ENCODE measurements around the gene HIVEP3.
A peak's percentile ranks its signal among the peaks of the same experiment; 100 is the strongest.

The HIVEP3 gene

DNA sequence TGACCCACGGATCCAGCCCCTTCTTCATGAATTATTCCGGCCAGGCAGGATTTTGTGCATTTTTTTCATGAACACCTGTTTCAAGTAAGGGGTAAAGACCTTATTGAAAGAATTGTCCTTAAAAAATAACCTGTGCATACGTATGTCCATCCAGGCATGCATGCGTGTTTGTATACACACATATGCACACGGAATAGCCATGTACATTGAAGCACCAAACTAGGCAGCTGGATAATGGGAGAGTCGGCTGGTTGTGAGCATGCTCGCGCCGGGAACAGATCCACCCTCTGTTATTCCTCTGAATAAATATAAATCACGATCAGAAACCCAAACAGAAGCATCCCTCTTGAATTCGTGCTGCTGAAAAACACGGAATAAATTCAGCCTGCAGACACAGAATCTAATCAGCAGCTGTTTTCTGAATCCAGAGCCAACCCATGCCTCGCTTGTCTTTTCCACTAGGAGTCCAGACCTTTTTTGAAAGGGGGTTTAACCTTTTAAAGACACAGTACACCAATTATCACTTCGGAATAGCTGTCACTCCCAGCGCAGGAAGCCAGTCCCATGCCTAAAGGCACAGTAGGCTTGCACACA is at the start of gene HIVEP3:
Gene HIVEP3, minus strand, starts transcription at position 473 of the 594 bp plus-strand sequence.
- Histone ChIP-seq H3K4me3 (ENCODE audit: low read depth, low read length) (peak within 1 kb of the TSS; percentile 56), H3K9me3 (ENCODE audit: control insufficient read depth, low read length) (no peaks in the 10 kb centered on the region), H3K27ac (peak within 1 kb of the TSS; percentile 70), H3K79me2 (no peaks in the 10 kb centered on the region), H2AFZ (peak within 1 kb of the TSS; percentile 84), H3K36me3 (ENCODE audit: control insufficient read depth, insufficient read depth, low read length) (no peaks in the 10 kb centered on the region), H3K27me3 (ENCODE audit: control insufficient read depth, insufficient read depth, low read length) (no peaks in the 10 kb centered on the region), H3K4me2 (ENCODE audit: low read length) (peak within 1 kb of the TSS; percentile 83), H3K4me1 (peaks cover 4% of the 10 kb centered on the region), H3K9ac (no peak within 1 kb of the TSS)
- TF ChIP-seq, protein P1, sequence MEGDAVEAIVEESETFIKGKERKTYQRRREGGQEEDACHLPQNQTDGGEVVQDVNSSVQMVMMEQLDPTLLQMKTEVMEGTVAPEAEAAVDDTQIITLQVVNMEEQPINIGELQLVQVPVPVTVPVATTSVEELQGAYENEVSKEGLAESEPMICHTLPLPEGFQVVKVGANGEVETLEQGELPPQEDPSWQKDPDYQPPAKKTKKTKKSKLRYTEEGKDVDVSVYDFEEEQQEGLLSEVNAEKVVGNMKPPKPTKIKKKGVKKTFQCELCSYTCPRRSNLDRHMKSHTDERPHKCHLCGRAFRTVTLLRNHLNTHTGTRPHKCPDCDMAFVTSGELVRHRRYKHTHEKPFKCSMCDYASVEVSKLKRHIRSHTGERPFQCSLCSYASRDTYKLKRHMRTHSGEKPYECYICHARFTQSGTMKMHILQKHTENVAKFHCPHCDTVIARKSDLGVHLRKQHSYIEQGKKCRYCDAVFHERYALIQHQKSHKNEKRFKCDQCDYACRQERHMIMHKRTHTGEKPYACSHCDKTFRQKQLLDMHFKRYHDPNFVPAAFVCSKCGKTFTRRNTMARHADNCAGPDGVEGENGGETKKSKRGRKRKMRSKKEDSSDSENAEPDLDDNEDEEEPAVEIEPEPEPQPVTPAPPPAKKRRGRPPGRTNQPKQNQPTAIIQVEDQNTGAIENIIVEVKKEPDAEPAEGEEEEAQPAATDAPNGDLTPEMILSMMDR (IDR thresholded peaks at IDR 0.05): no peak

- Histone ChIP-seq H3K4me3 (ENCODE audit: low read depth, low read length) (no peak overlapping the region), H3K9me3 (ENCODE audit: control insufficient read depth, low read length) (no peaks in the 10 kb centered on the region), H3K4me2 (ENCODE audit: low read length) (no peak overlapping the region), H3K27me3 (ENCODE audit: control insufficient read depth, insufficient read depth, low read length) (no peaks in the 10 kb centered on the region), H3K36me3 (ENCODE audit: control insufficient read depth, insufficient read depth, low read length) (no peaks in the 10 kb centered on the region), H3K4me1 (no peaks in the 10 kb centered on the region), H3K27ac (no peak overlapping the region), H3K9ac (no peak overlapping the region), H2AFZ (no peak overlapping the region), H3K79me2 (no peaks in the 10 kb centered on the region)
- TF ChIP-seq, protein P1 (IDR thresholded peaks at IDR 0.05): no peak
Observed at GRCh38 chr1:41964400-41964799, 45.7 kb upstream of the HIVEP3 start.

DNA sequence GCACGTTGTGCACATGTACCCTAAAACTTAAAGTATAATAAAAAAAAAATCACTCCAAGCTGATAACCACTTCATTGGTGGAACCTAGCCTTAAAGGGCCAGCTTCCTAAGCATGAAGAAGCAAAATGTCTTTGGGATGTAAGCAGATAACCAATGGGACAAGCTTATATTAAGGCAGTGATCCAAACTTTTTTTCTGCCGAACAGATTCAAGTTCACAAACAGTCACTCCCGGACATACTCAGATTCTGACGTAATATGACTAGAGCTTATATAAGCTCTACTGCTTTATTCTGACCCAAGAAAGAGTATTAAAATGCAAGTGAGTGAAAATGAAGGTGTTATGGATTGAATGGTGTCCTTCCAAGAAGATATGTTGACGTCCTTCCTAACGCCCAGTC is 44.9 kb upstream of the HIVEP3 start:
- no peaks in the 10 kb centered on the region for H3K9me3 ChIP-seq (ENCODE audit: control insufficient read depth, low read length)
- H3K9ac ChIP-seq: no peak overlapping the region
- no peak overlapping the region for H2AFZ ChIP-seq
- H3K36me3 ChIP-seq (ENCODE audit: control insufficient read depth, insufficient read depth, low read length): no peaks in the 10 kb centered on the region
- no peak overlapping the region for H3K27ac ChIP-seq
- no peaks in the 10 kb centered on the region for H3K4me1 ChIP-seq
- no peak overlapping the region for H3K4me3 ChIP-seq (ENCODE audit: low read depth, low read length)
- TF ChIP-seq, protein P1 (IDR thresholded peaks at IDR 0.05): no peak
- no peaks in the 10 kb centered on the region for H3K27me3 ChIP-seq (ENCODE audit: control insufficient read depth, insufficient read depth, low read length)
- H3K79me2 ChIP-seq: no peaks in the 10 kb centered on the region
- H3K4me2 ChIP-seq (ENCODE audit: low read length): no peak overlapping the region

DNA sequence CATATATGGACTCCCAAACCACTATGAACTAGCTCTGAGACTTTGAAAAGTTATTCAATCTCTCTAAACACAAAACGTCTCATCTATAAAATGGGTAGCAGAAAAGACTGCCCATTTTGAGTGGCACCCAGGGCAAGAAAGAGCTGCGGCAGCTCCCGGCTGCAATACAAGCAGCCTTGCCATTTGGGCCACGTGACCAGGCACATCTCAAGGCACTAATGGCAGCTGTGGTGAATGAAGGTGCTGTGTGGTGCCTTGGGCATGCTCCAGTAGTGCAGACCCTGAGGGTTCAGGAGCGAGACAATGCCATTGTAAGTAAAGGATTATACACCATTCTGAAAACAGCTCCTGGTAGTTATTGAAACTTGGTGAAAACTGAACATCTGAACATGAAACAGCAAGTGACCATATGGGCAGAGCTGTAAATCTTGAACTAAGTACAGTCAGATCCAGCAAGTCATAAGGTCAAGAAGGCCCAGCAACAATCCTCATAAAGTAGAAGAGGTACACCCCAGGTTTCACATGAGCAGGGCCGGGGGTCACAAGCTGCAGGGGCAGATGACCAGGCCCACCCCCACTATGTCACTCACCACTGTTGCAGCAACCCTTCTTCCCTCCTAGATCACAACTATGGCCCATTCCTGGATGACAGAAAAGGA is 39.4 kb upstream of the HIVEP3 start:
- Histone ChIP-seq H2AFZ (no peak overlapping the region), H3K36me3 (ENCODE audit: control insufficient read depth, insufficient read depth, low read length) (no peaks in the 10 kb centered on the region), H3K79me2 (no peaks in the 10 kb centered on the region), H3K27me3 (ENCODE audit: control insufficient read depth, insufficient read depth, low read length) (no peaks in the 10 kb centered on the region), H3K27ac (no peak overlapping the region), H3K9me3 (ENCODE audit: control insufficient read depth, low read length) (no peaks in the 10 kb centered on the region), H3K9ac (no peak overlapping the region), H3K4me1 (no peaks in the 10 kb centered on the region), H3K4me2 (ENCODE audit: low read length) (no peak overlapping the region), H3K4me3 (ENCODE audit: low read depth, low read length) (no peak overlapping the region)
- TF ChIP-seq, protein P1 (IDR thresholded peaks at IDR 0.05): no peak

DNA sequence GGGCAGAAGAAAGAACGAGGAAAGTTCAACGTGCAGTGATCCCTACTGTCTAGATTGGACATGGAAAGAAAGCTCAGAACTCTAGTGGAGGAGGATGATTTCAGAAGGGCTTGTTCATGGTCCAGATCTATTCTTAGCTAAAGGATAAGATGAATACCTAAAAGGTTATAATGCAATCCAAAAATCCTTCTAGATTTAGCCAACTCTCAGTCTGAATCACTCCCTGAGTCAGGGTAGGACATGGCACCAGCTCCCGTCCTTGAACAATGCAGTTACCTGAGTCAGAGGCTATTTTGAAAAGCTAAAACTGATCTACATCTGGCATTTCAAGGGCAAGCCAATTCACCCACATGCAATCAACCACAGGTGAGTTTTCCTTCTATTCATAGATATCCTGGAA is 38.8 kb upstream of the HIVEP3 start:
- H3K36me3 ChIP-seq (ENCODE audit: control insufficient read depth, insufficient read depth, low read length): no peaks in the 10 kb centered on the region
- no peaks in the 10 kb centered on the region for H3K27me3 ChIP-seq (ENCODE audit: control insufficient read depth, insufficient read depth, low read length)
- H3K79me2 ChIP-seq: no peaks in the 10 kb centered on the region
- H3K4me2 ChIP-seq (ENCODE audit: low read length): no peak overlapping the region
- H3K27ac ChIP-seq: no peak overlapping the region
- no peaks in the 10 kb centered on the region for H3K4me1 ChIP-seq
- TF ChIP-seq, protein P1 (IDR thresholded peaks at IDR 0.05): no peak
- H3K9ac ChIP-seq: no peak overlapping the region
- no peaks in the 10 kb centered on the region for H3K9me3 ChIP-seq (ENCODE audit: control insufficient read depth, low read length)
- no peak overlapping the region for H3K4me3 ChIP-seq (ENCODE audit: low read depth, low read length)
- no peak overlapping the region for H2AFZ ChIP-seq

All from parathyroid adenoma (tissue), 2 donors.